ENCODE results near the gene MZB1.

DNA sequence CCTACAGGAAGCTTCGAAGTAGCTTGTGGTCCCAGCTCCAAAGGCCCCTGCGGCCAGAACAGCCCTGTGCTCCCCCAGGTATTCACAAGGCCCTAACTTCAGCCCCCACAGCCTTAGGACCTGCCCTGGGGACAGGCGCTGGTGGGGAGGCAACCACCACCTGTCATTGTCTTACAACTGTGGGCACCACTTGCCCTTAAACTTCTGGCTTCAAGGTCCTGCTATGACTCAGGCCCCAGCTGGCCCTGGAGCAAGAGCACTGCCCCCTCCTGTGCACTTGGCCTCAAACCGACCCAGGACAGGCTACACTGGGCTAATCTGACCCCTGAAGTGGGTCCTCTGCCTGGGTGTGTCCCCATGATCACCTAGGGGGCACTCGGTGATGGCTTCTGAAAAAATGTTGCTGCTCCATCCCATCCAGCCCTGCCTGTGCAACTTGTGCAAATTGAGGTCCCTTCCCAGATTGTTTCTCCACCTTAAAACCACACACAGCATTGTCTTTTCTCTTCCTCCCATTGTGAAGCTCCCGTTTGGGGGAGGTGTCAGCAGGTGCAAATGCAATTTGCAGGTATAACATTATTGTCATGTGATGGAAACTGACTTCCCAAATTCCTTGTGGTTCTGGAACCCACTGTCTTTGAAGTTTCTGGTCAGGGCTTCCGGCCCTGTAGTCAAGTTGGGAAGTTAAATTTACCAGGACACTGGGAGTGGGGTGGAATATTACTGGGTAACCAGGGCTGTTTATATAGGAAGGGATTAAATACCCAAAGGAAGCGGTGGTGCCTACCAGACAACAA lies 6.3 kb upstream of the MZB1 start:
- TF ChIP-seq CC2D1A (CRISPR knock-in tag; IDR thresholded peaks at IDR 0.05) = no peak
- TF ChIP-seq PRDM15 (CRISPR knock-in tag; IDR thresholded peaks at IDR 0.05) = no peak
- TF ChIP-seq ZNF572 (CRISPR knock-in tag; IDR thresholded peaks at IDR 0.05) = no peak
- TF ChIP-seq STAT5B (CRISPR knock-in tag; IDR thresholded peaks at IDR 0.05) = no peak
- no peak for TF ChIP-seq POLR2A (IDR thresholded peaks at IDR 0.05; ENCODE audit: insufficient read depth in 1 of 2, low read depth in 2 of 2, low read length in 2 of 2)
- TF ChIP-seq ZNF83 (CRISPR knock-in tag; IDR thresholded peaks at IDR 0.05; ENCODE audit: borderline replicate concordance) = no peak
